Measurements from ENCODE around the gene ZNF385B. TPM values are rescaled to one million over a fixed set of nuclear protein-coding genes. Genes with fewer than 3 reads are reported as not detected.

ZNF385B gene
- total and polyA plus RNA-seq, 9 donors, result 4.8 to 20.9 (median 9.1) TPM

DNA sequence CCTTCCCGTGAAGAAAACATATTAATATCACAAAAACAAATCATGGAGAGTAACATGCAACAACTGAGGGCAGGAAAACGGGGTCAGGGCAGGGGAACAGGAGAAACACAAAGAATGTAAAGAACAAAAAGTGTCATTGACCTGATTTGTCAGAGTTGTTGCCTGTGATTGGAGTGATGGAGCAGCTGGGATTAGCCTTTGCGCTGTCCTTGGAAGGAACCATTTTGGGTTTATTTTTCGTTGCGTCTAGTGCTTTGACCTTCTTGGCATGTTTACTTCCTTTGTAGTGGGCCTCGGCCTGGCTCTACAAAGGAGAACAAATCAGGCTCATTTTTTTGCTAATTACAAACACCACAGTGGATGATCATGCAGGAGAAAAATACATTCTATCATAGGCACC lies 378.3 kb downstream of the ZNF385B start:
- H3K36me3 ChIP-seq, result no peaks in the 10 kb centered on the region
- H3K4me3 ChIP-seq, result no peak overlapping the region
- no peaks in the 10 kb centered on the region for H3K4me1 ChIP-seq (ENCODE audit: insufficient read depth)
- TF ChIP-seq, protein P1, sequence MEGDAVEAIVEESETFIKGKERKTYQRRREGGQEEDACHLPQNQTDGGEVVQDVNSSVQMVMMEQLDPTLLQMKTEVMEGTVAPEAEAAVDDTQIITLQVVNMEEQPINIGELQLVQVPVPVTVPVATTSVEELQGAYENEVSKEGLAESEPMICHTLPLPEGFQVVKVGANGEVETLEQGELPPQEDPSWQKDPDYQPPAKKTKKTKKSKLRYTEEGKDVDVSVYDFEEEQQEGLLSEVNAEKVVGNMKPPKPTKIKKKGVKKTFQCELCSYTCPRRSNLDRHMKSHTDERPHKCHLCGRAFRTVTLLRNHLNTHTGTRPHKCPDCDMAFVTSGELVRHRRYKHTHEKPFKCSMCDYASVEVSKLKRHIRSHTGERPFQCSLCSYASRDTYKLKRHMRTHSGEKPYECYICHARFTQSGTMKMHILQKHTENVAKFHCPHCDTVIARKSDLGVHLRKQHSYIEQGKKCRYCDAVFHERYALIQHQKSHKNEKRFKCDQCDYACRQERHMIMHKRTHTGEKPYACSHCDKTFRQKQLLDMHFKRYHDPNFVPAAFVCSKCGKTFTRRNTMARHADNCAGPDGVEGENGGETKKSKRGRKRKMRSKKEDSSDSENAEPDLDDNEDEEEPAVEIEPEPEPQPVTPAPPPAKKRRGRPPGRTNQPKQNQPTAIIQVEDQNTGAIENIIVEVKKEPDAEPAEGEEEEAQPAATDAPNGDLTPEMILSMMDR (IDR thresholded peaks at IDR 0.05), result no peak
- TF ChIP-seq EP300 (IDR thresholded peaks at IDR 0.05), result no peak
- TF ChIP-seq POLR2A (IDR thresholded peaks at IDR 0.05), result no peak
- no peak for DNase-seq
- intact Hi-C loops (cut with DNase I), result no loop called here
- no peak overlapping the region for H3K27ac ChIP-seq
- H3K9me3 ChIP-seq, result no peaks in the 10 kb centered on the region
- WGBS, 3 donors, result 84 to 90% (median 84%) methylated on average over 6 of the region's 6 CpGs
- no peaks in the 10 kb centered on the region for H3K27me3 ChIP-seq

DNA sequence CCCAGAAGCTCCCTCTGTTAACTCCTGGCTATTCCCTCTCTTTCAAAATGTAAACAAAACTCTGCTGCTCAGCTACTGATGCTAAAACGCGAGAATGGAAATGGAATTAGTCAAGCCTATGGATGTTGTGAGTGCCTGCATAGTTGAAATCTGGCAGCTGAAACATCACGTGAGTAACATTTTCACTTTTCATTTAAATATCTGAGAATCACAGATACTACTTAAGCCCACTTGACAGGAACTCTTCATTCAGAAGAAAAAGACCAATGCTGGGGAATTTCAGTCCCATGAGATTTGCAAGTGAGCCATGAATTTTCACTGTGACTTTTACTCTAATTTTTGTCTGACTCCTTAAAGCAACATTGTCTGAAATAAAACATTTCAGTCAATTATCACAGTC lies 381.5 kb downstream of the ZNF385B start:
- 64 to 73% (median 65%) methylated on average over 3 of the region's 3 CpGs for whole genome bisulfite sequencing, 3 donors
- Histone ChIP-seq H3K36me3 (no peaks in the 10 kb centered on the region), H3K4me3 (no peak overlapping the region), H3K4me1 (ENCODE audit: insufficient read depth) (no peaks in the 10 kb centered on the region), H3K27me3 (no peaks in the 10 kb centered on the region), H3K9me3 (no peaks in the 10 kb centered on the region), H3K27ac (no peak overlapping the region)
- intact Hi-C loops (cut with DNase I), result no loop called here
- no peak for DNase-seq
- TF ChIP-seq POLR2A (IDR thresholded peaks at IDR 0.05) (no peak), EP300 (IDR thresholded peaks at IDR 0.05) (no peak)
- TF ChIP-seq, protein P1 (IDR thresholded peaks at IDR 0.05), result no peak

DNA sequence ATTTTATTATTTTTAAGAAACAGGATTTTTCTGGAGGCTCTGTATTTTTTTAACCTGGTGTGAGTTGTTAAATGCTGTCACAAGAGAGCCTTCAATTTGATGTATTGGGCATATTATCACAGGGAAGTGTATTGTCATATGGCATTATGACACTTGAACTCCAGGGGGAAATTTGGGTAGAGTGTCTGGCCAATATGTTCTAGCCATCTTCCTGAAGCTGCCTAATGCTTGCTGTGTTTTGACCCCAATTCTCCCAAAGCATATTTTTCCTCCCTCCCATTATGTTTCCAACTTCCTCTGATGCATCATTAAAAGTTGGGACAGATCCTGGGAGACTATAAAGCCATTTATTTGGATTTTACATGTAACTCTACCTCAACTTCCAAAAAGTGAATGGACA lies 382.6 kb downstream of the ZNF385B start:
- Histone ChIP-seq H3K36me3 (no peaks in the 10 kb centered on the region), H3K4me3 (no peak overlapping the region), H3K4me1 (ENCODE audit: insufficient read depth) (no peaks in the 10 kb centered on the region), H3K27ac (no peak overlapping the region), H3K27me3 (no peaks in the 10 kb centered on the region), H3K9me3 (no peaks in the 10 kb centered on the region)
- DNase-seq, result no peak
- intact Hi-C loops (cut with DNase I), result no loop called here
- no peak for TF ChIP-seq POLR2A (IDR thresholded peaks at IDR 0.05)
- TF ChIP-seq, protein P1 (IDR thresholded peaks at IDR 0.05), result no peak
- TF ChIP-seq EP300 (IDR thresholded peaks at IDR 0.05), result no peak

DNA sequence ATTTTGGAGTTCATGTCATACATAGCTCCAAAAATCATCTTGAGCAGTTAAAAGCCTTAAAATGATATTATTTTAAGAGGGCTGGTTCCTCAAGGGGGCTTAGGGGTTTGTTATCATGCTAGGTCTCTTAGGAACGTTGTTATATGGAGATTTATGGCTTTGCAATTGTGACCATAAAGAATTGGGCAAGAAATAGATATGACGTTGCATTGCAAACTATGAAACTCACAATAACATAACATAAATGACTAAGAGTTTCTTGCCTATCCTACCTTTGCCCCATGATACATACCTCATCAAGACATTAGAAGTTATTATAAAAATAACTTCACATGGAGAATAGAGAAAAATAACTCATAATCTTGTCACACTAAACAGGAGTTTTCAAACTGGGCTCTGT lies 390.4 kb downstream of the ZNF385B start:
- no peaks in the 10 kb centered on the region for H3K4me1 ChIP-seq (ENCODE audit: insufficient read depth)
- intact Hi-C loops (cut with DNase I), result no loop called here
- no peaks in the 10 kb centered on the region for H3K36me3 ChIP-seq
- H3K9me3 ChIP-seq, result no peaks in the 10 kb centered on the region
- H3K4me3 ChIP-seq, result no peak overlapping the region
- WGBS, 3 donors, result 37 to 47% (median 40%) methylated on average over 2 of the region's 2 CpGs
- H3K27ac ChIP-seq, result no peak overlapping the region
- H3K27me3 ChIP-seq, result no peaks in the 10 kb centered on the region
- DNase-seq, result no peak
- TF ChIP-seq, protein P1 (IDR thresholded peaks at IDR 0.05), result no peak
- TF ChIP-seq EP300 (IDR thresholded peaks at IDR 0.05), result no peak

- TF ChIP-seq, protein P1 (IDR thresholded peaks at IDR 0.05), result no peak
- TF ChIP-seq POLR2A (IDR thresholded peaks at IDR 0.05) (no peak), EP300 (IDR thresholded peaks at IDR 0.05) (no peak)
- WGBS, 3 donors, result 81 to 90% (median 86%) methylated on average over 3 of the region's 3 CpGs
- H3K27me3 ChIP-seq, result no peaks in the 10 kb centered on the region
- H3K4me1 ChIP-seq (ENCODE audit: insufficient read depth), result no peaks in the 10 kb centered on the region
- no peaks in the 10 kb centered on the region for H3K9me3 ChIP-seq
- intact Hi-C loops (cut with DNase I), result no loop called here
- H3K4me3 ChIP-seq, result no peak overlapping the region
- H3K27ac ChIP-seq, result no peak overlapping the region
- no peak for DNase-seq
- no peaks in the 10 kb centered on the region for H3K36me3 ChIP-seq
These were observed 391.3 kb downstream of the ZNF385B start for GRCh38 chr2:179470089-179470488.

Data from ovary (tissue), 9 donors.